Ramos (cell line): ENCODE data around the gene LHX3.

Experiments
- in situ Hi-C: fragments of 300-500 bp; cut with MboI; formaldehyde crosslinking; loops from one replicate; pipeline ENCODE4 v1.14.3; 2022; ENCODE audit warnings: low sequenced_read_pairs; ENCODE audit not compliant: unreplicated experiment

The LHX3 gene

DNA sequence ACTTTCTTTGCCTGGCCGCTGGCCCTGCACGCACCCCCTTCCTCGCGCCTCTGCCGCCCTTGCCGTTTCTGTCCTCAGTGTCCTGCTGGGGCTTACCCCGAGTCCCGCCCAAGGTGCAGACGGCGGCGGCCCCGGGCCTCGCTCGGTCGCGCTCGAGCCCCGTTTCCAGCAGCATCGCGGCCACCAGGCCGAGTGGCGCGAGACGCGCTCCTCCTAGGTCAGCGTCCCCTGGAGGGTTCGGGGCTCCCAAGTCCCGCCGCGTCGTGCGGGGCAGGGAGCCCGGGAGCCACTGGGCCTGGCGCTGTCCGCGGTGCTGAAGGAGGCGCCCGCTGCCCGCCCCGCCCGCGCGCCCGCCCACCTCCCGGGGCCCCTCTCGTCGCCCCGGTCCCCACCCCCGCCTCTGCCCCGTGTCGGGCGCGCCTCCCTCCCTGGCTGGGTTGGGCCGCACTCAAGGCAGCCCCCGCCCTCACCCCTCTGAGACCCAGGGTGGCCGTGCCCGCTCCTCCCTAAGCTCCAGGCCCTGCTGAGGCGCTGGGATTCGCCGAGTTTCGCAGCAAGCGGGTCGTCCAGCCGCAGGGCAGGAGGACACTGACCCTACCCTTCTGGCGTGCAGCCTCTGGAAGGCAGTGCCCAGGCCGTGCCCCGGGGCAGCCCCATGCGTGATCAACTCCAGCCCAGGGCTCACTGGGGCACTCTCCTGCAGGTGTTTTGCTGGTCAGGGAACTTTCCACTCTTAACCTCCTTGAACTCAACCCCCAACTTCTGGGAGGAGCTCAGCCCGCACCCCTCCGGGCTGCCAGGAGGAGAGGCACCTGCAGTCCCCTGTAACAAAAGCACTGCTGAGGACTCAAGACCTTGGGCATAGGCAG lies at the start of gene LHX3:
LHX3 (minus strand) TSS at position 291 of the 869 bp plus-strand sequence; CDS start at position 175, 116 bp downstream.
- in situ Hi-C loops = no loop called here

DNA sequence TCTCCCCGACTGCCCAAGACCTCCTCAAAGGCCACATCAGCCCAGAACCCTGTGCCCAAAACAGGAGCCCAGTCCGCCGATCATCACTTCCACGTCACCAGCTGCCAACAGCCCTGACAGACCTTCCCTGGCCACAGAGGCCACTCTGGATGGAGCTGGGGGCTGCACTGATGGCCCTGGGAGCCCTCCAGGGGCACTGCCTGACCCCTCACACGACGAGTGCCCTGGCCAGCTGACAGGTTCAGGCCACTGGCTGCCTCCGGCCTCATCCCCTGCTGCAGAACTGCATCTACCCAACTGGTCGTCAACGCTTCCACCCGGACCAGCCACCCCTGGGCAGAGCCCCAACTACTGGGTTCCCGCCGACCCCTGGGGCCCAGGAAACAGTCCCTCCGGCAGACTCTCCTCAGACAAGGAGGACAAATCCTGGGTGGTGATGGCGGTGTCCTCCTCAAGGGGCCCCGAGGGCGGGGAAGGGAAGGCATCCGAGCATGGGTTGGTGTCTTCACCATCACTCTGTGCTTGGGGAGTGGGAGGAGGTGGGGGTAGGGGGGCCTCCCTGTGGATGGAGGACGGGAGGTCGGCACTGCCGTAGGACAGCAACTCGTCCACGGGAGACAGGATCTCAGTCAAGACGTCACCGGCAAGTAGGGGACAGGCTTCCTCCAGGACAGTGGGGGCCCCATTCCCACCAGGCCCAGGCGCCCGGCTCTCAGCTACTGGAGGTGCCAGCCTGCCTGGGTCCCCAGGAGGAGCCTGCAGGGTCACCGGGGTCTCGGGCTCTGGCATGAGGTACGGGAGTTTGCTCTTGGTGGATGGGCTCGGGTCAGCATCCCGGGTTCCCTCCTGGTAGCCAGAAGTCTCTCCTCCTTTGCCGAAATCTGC lies 48.6 kb upstream of the LHX3 start:
- in situ Hi-C loops = no loop called here

DNA sequence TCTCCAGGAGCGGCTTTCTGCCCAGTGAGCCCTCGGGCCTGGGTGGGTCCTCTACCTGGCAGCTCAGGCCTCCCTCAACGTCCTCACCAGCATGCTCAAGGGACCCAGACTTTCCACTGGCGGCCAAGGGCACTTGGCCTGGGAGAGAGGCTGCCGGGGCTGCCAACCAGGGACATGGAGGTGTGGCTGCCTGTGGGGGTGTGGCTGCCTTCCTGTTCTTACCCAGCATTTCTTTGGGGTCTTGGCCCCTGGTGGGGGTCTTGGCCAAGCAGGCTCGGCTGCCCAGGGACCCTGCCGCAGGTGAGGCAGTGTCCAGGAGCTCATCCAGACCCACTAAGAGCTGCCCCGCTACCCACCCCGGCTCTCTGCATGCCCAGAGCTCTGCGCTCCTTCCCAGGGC lies 47.9 kb upstream of the LHX3 start:
- in situ Hi-C loops = no loop called here

DNA sequence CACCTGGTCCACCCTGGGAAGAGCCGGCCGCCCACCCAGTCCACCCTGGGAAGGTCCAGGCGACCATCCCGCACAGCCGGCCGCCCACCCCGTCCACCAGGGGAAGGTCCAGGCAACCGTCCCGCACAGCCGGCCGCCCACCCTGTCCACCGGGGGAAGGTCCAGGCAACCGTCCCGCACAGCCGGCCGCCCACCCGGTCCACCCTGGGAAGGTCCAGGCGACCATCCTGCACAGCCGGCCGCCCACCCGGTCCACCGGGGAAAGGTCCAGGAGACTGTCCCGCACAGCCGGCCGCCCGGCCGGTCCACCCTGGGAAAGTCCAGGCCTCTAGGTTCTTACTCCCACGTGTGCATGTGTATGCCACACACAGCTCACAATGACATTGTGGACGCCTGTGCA lies 47.4 kb upstream of the LHX3 start:
- in situ Hi-C loops = no loop called here

DNA sequence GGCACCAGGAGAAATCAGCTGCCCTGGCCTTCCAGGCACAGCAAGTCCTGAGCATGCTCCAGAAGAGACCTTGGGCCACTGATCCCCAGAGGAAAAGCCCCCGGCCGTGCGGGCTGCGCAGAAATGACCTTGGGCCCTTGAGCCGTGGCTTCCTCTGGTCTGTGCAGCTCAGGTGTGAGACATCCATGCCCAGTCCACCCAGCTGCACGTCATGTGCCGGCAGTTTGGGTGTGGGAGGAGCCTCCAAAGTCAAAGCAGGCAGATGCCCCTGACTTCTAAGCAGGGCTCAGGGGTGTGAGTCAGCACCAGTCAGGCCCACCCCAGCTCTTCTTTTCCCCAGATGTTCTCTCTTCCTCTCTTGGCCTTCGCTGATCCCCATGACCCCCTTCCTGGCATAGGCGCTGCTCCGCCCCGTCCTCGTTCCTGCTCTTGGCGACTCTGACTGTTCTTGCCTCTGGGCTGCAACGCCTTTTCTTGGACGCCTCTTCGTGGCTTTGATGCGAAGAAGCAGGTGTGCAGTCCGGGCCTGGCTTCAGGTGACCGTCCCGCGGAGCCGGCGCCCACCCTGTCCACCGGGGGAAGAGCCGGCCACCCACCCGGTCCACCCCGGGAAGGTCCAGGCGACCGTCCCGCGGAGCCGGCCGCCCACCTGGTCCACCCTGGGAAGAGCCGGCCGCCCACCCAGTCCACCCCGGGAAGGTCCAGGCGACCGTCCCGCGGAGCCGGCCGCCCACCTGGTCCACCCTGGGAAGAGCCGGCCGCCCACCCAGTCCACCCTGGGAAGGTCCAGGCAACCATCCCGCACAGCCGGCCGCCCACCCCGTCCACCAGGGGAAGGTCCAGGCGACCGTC lies 46.6 kb upstream of the LHX3 start:
- in situ Hi-C loops = no loop called here

DNA sequence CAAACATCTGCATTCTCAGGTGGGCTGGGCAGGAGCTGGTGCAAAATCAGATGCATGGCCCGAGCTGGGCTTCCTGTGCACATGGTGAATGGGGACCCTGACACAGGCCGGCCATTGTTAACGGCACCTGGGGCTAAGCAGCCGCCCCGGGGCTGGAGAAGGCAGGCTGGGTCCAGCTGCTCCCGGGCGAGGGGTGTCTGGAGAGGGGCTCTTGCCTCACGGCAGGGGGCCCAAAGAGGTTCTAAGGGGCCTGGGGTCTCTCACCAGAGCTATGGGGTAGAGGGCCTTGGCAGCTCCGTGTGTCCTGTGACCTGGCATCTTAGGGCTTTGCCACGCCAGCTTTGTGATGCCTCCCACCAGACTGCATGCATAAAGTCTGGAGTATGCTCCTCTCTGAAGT lies 45.7 kb upstream of the LHX3 start:
- in situ Hi-C loops = no loop called here

DNA sequence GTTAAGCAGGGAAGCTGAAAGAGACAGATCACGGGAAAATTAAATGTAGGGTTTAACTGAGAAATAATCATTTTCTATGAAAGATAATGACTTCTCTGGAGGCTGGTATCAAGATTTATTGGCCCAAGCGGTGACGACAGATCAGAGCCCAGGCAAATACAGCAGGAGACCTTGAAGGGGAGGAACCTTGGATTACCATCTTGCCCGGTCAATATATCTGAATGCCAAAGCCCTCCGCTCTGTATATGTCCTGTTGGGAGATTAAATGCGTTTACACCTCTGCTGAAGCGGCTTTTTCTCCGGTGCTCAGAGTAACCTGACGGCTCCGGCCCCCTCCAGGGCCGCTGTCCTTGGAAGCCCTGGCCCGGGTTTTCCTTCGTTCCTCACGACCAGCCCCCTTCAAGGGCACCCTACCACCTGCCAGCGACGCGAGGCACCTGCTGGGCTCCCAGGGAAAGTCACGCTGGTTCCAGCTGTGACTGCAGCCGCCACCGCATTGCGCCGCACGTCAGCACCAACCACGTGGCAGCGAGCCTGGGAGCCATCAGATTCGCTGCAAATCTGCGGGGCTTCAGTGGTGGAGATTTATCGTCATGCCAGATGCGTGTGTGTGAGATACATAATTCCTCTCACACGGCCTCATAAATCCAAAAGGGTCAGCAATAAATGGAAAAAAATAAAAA lies 45.1 kb upstream of the LHX3 start:
- in situ Hi-C loops = no loop called here

DNA sequence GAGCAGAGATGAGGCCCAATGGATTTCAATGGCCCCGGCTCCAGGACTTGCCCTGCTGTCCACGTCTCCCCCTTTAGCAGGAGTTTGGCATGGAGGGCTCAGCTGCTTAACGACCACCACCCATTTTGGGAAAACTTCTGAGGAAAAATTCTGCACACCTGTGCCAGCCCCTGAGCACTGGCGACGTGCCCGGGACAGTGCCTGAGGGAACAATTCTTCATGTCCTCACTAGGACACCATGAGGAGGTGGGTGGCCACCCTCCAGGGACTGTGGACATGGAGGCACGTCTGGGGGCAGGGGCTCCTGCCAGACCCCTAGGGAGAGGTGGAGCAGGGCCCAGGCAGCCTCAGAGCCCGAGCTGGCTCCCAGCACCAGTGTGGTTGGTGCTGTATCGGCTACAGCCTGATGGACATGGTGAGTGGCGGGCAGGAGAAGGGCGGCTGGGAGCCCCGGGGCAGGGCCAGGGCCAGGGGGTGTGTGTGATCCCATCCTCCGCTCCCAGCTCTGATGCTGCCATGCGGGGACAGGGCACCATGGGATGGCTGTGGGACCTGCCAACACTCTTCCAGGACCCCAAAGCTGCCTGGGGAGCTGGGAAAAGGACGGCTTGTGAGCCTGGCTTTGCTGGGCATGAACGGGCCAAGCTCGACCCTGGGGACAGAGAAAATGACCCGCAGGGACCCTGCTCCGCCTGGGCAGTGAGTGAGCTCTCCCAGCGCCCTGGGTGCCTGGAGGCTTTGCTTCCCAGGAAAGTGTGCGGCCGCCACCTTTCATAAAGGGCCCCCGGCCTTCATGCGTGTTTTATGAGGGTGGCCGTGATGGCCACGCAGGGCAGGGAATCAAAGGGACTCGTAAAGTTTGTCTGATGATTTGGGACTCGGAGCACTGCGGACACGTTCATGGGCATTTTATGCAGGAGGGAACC lies 44.3 kb upstream of the LHX3 start:
- in situ Hi-C loops = no loop called here

DNA sequence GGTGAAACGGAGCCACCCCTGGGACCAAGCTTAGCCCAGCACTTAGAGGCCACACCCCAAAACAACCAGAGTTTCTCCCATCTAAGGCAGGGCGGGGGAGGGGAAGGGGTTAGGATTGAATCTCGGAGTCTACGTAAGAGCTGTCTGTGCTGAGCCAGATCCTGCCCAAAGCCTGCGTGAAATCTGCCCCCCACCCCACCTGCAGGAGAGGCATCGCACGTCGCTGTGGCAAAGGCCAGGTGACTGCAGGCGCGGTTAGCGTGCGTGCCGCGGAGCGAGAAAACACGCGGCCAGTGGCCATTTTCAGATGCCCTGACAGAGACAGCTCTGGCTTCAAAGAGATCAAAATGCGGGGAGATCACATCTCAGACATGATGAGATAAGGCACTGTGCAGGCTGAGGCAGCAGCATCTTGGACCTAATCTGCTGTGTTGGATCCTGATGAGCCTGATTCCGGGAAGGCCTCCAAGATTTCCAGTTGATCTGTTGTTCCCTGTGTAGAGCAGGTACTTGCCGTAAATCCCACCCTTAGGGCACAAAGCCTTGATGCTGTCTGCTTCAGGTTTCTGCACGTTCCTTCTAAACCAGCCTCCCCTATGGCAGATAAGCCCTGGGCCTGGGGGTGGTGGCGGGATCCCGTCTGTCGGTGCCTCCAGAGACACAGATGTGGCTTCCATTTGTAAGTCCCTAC lies 43.2 kb upstream of the LHX3 start:
- in situ Hi-C loops = no loop called here

DNA sequence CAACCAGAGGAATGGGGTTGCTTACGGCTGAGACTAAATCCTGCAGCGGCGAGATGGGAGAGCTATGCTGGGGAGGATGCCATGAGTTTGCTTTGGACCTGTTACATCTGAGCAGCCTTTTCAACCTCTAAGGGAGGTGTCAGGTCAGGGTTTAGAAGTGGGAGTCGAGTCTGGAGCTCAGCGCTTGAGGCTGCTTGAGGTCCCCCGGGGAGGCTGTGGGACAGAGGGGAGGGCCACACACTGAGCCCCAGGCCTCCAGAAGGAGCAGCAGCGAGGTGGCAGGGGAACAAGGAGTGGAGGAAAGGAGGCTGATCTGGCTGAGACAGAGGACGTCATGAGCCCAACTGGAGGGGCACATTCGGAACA lies 42.6 kb upstream of the LHX3 start:
- in situ Hi-C loops = no loop called here

DNA sequence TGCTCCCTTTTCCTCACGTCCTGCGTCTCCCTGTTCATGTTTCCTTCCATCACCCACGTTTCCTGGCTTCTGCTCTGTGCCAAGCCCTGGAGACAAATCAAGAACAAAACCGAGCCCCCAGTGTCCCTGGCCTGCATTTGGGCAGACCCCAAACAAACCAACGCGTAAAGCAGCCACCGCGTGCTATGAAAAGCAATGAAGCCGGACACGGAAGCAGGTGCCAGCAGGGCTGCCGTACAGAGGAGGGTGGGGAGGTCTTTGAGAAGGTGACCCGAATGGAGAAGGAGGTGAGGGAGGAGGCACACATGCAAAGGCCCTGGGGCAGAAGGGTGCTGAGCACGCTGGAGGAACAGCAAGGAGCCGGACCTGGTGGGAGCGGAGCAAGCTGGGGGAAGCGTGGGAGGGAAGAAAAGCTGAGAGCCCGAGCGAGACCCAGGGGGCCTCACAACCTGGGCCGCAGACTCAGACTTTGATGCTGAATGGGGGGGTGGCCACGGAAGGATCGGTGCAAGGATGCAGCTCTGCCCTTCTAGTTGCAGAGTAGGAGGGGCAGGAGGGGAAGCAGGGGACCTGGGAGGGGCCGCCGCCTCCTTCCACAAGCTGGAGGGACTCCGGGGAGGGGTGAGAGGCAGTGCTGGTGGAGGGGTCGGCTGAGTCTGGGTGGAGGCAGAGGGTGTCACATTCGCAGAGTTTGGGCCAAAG lies 42.1 kb upstream of the LHX3 start:
- in situ Hi-C loops = no loop called here

DNA sequence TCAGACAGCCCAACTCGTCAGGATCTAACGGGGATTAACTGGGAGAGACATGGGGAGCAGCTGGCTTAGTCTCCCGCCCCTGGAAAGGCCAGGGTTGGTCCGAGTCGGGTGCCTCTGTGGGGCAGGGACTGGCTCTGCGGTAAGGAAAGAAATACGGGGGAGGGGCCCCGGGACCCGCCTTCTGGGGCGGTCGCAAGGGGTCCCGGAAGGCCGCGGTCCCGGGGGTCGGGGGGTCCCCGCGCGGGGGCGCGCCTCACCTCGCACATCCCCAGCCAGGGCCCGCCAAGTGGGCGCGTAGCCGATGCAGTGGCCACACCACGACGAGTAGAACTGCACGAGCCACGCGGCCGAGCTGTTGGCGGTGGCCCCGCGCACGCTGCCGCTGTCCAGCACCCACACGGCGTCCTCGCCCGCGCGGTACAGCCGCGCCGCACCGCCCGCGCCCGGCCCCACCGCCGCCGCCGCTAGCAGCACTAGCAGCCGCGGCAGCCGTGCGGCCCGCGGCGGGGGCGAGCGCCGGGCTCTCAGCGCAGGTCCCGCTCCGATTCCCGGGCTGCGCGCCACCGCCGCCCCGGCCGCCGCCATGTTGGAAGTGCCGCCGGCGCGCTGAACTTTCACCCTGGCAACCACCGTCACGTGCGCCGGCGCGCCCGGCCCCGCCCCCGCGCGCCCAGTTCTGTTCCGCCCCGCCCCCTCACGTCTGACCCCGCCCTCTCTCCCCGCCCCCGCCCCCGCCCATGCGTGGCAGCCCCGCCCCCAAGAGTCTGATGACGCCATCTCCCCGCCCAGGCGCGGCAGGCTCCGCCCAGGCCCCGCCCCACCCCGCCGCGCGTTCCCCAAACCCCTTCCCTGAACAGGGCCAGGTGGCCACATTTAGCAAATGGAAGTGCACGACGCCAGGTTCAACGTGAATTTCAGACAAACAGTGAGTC lies 40.6 kb upstream of the LHX3 start, which contains the start of gene QSOX2:
QSOX2 (minus strand) TSS at position 594 of the 932 bp plus-strand sequence; CDS start at position 585, 9 bp downstream.
- in situ Hi-C loops = no loop called here

DNA sequence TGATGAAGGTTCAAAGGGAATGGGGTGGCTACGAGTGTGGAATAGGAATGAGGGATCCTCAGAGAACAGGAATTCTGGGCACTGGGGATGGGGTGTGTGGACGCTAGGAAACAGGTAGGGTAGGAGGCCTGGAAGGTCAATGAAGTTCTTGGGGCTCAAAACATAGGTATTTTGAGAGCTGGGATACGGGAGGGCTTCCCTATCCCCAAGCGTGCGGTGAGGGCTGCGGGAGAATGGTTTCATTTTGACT lies 40.0 kb upstream of the LHX3 start:
- in situ Hi-C loops = no loop called here

DNA sequence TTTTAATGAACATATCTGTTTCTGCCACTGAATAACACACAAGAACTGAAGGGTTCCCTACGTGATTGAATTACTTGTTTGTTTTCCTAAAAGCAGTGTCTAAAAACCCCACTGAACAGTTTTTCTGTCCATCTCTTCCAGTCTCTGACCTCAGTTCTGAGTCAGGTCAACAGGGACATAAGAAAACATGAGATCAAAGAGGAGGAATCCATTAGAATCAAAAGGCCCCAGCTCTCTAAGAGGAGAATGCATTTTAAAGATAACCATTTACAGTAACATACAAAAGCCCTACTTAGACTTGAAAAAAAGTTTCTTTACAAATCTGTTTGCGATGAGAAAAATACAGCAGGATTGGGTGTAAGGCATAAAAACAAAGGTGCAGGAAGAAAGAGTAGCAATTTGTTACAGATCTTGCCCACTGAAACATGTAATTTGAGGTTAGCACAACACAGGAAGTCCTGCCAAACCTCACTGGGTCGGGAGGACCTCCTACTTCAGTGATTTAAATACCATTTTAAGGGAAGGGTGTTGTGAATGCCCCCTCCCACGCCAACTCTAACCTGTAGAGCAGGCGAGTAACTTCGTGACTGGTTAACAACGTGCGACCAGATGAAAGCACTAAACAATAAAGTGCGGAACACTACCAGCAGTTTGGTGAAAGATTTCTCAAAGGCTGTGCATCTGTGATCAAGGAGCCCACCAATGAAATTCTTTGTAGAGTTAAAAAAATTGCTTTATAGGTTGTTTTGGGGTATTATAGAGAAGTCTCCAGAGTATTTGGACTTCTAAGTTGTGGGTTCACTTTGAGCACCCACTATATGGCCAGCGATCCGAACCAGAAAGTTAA lies 39.4 kb upstream of the LHX3 start:
- in situ Hi-C loops = no loop called here

DNA sequence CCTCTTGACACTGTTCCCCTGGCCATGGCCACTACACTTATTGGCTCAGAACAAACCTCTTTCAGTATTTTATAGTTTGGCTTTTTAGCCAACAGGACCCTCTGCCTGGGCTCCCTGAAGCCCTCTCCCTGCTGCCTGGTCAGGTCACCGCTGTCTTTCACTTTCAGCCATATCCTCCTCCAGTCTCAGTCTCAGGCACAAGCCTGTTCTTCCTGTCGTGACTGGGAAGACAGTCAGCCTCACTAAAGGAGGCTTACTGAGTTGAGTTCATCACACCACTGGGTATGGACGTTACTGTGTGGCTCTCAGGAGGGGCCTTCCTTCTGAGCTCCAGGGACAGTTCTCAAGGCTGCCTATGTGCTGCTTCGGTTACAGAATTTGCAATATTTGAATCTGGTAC lies 38.7 kb upstream of the LHX3 start:
- in situ Hi-C loops = no loop called here

DNA sequence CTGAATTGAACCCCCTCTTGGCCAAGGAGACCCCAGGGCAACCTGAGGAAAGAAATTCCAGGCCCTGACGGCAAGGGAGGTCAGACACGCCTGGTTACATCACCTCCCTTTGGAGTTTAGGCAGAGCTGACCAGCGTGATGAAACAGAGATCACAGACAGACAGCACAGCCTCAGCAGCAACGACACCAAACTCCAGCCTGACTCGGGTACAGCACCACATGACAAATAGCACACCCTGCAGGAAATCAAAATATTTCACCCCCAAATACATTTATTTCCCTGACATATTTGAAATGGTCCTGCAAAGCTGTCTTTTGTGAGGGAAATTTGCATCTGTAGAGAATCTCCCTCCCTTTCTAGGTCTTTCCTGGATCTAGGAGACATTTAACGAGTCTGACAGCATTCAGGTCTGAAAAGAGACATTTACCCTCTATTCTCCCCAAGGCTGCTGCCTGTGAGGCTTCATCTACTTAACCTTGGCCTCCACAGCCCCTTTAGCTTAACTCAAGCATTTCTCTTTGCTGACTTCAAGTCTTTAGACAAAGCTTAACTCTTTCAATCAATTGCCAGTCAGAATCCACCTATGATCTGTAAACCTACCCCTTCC lies 38.1 kb upstream of the LHX3 start:
- in situ Hi-C loops = no loop called here
